OCI-LY7 (cell line): Measurements from ENCODE around the gene GLO1. TPM values are rescaled to one million over a fixed set of nuclear protein-coding genes. Genes with fewer than 3 reads are reported as not detected.

Source experiments
- BruUV-seq: library from RNA; stranded (reverse); fragments of 400-500 nt; replicated peaks from 2 replicates; lab custom pipeline; 2021; lab: Mats Ljungman, UMichigan
- CTCF ChIA-PET: fragments of 300-600 bp; sonication (Branson Sonifier 250); formaldehyde crosslinking; loops from one replicate; lab custom pipeline; 2022; ENCODE audit warnings: antibody characterized with exemption; ENCODE audit not compliant: unreplicated experiment; lab: Charles Lee
- POLR2A ChIA-PET: fragments of 300-600 bp; sonication (Branson Sonifier 250); formaldehyde crosslinking; loops from one replicate; lab custom pipeline; 2022; ENCODE audit warnings: antibody characterized with exemption; lab: Charles Lee
- DNase-seq: peaks from one replicate; pipeline ENCODE4 v3.0.0-alpha.2; 2015; ENCODE audit warnings: low spot score
- H2AFZ ChIP-seq: fragments of 200-600 bp; sonication (generic), shearing (Covaris generic); 2 replicates; pipeline ENCODE4 v1.6.1; 2014; ENCODE audit warnings: mild to moderate bottlenecking, antibody characterized with exemption, low read length, moderate library complexity
- H3K27ac ChIP-seq: fragments of 200-600 bp; sonication (generic); 2 replicates; pipeline ENCODE4 v1.5.1; 2014; ENCODE audit warnings: mixed run types, low read depth, mild to moderate bottlenecking, moderate library complexity, low read length, inconsistent platforms; ENCODE audit not compliant: poor library complexity, severe bottlenecking
- H3K36me3 ChIP-seq: fragments of 200-600 bp; sonication (generic); 2 replicates; pipeline ENCODE4 v1.6.1; 2014; ENCODE audit warnings: mild to moderate bottlenecking, antibody characterized with exemption, low read length, moderate library complexity, mixed read lengths; ENCODE audit not compliant: insufficient read depth
- H3K4me1 ChIP-seq: fragments of 200-600 bp; sonication (generic); 2 replicates; pipeline ENCODE4 v1.5.1; 2014; ENCODE audit warnings: mild to moderate bottlenecking, low read length; ENCODE audit not compliant: insufficient read depth, poor library complexity, severe bottlenecking
- H3K4me2 ChIP-seq: fragments of 200-600 bp; sonication (generic); 2 replicates; pipeline ENCODE4 v1.6.1; 2014; ENCODE audit warnings: mild to moderate bottlenecking, low read length
- H3K4me3 ChIP-seq: fragments of 200-600 bp; sonication (generic); 2 replicates; pipeline ENCODE4 v1.5.1; 2014; ENCODE audit warnings: mild to moderate bottlenecking, low read depth, low read length; ENCODE audit not compliant: poor library complexity, severe bottlenecking
- H3K79me2 ChIP-seq: fragments of 200-600 bp; sonication (generic); 2 replicates; pipeline ENCODE4 v1.6.1; 2016; ENCODE audit warnings: low read depth, mild to moderate bottlenecking, low read length, moderate library complexity, mixed read lengths; ENCODE audit not compliant: insufficient read depth
- H3K9me2 ChIP-seq: fragments of 200-600 bp; sonication (generic); 2 replicates; pipeline ENCODE4 v1.6.1; 2016; ENCODE audit warnings: mild to moderate bottlenecking, low read length, mixed read lengths; ENCODE audit not compliant: insufficient read depth
- H3K9me3 ChIP-seq: fragments of 200-600 bp; sonication (generic); 2 replicates; pipeline ENCODE4 v1.6.1; 2014; ENCODE audit warnings: mild to moderate bottlenecking, mixed run types, low read length, mixed read lengths
- H4K20me1 ChIP-seq: fragments of 200-600 bp; sonication (generic); 2 replicates; pipeline ENCODE4 v1.6.1; 2014; ENCODE audit warnings: mild to moderate bottlenecking, antibody characterized with exemption, low read length, moderate library complexity, mixed read lengths; ENCODE audit not compliant: insufficient read depth
- EZH2phosphoT487 ChIP-seq: fragments of 200-600 bp; sonication (generic); IDR thresholded peaks from 2 replicates; pipeline ENCODE4 v1.6.1; 2018; ENCODE audit warnings: low read depth, borderline replicate concordance, mild to moderate bottlenecking, mixed run types, antibody characterized with exemption, low read length, moderate library complexity, mixed read lengths
- intact Hi-C: fragments of 100-400 bp; cut with micrococcal nuclease; formaldehyde crosslinking; loops from one replicate; pipeline ENCODE4 v1.10.0; 2022; ENCODE audit not compliant: unreplicated experiment
- total RNA-seq, 2 experiments: library from RNA; depleted of rRNA in 1 of 2; stranded (reverse); fragments of >200 nt in 1 of 2; shearing (Covaris generic) in 1 of 2; gene quantifications; 2 replicates each; pipeline ENCODE4 v1.2.3, GENCODE V29; 2014 to 2022
- TF ChIP-seq, protein P1 (sequence below): fragments of 200-600 bp; sonication (generic); conservative IDR thresholded peaks from 2 replicates; pipeline ENCODE4 v1.5.1; 2014; ENCODE audit warnings: mild to moderate bottlenecking, antibody characterized with exemption, low read length, moderate library complexity, mixed read lengths

Gene GLO1
- total RNA-seq, 2 experiments from 2014 or later, result 92.2 to 93.2 TPM

DNA sequence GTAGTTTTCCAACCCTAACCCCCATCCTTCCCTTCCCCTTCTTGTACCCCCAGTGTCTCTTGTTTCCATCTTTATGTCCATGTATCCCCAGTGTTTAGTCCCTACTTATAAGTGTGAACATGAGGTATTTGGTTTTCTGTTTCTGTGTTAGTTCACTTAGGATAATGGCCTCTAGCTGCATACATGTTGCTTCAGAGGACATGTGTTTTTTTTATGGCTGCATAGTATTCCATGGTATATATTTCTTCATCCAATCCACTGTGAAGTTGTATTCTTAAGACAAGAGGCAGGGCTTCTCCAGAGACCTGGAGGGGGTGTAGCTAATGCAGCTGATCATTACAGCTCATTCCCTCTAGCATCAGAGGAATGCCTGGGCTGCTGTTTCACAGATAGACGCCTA lies 16.4 kb upstream of the GLO1 start:
- DNase-seq, result no peak
- no peaks in the 10 kb centered on the region for H3K36me3 ChIP-seq
- no peak overlapping the region for H3K4me3 ChIP-seq
- H3K9me3 ChIP-seq, result no peaks in the 10 kb centered on the region
- H3K4me1 ChIP-seq, result no peaks in the 10 kb centered on the region
- intact Hi-C loops, result no loop called here
- H3K27ac ChIP-seq, result no peak overlapping the region
- ChIA-PET CTCF (no interaction called here), POLR2A (no interaction called here)
- H3K79me2 ChIP-seq, result no peaks in the 10 kb centered on the region
- TF ChIP-seq EZH2phosphoT487, result no peak
- TF ChIP-seq, protein P1, sequence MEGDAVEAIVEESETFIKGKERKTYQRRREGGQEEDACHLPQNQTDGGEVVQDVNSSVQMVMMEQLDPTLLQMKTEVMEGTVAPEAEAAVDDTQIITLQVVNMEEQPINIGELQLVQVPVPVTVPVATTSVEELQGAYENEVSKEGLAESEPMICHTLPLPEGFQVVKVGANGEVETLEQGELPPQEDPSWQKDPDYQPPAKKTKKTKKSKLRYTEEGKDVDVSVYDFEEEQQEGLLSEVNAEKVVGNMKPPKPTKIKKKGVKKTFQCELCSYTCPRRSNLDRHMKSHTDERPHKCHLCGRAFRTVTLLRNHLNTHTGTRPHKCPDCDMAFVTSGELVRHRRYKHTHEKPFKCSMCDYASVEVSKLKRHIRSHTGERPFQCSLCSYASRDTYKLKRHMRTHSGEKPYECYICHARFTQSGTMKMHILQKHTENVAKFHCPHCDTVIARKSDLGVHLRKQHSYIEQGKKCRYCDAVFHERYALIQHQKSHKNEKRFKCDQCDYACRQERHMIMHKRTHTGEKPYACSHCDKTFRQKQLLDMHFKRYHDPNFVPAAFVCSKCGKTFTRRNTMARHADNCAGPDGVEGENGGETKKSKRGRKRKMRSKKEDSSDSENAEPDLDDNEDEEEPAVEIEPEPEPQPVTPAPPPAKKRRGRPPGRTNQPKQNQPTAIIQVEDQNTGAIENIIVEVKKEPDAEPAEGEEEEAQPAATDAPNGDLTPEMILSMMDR, result no peak
- BruUV-seq, result no TSS peak
- H2AFZ ChIP-seq, result no peak overlapping the region
- no peak overlapping the region for H3K4me2 ChIP-seq
- no peaks in the 10 kb centered on the region for H4K20me1 ChIP-seq
- H3K9me2 ChIP-seq, result no peaks in the 10 kb centered on the region

DNA sequence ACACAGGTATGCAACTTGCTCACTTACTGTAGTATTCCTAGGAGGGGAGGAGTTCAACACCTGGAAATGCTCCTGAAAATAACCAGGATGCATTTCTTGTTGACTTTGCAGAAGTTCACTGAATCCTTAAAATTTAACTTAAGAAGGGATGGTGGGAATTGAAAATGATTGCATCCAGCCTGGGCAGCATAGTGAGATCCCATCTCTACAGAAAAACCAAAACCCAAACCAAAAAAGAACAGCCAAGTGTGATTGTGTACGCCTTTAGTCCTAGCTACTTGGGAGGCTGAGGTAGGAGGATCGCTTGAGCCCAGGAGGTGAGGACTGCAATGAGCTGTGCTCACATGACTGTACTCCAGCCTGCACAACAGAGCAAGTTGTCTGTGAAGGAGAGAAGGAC lies 13.9 kb upstream of the GLO1 start:
- H3K9me3 ChIP-seq, result no peaks in the 10 kb centered on the region
- H2AFZ ChIP-seq, result no peak overlapping the region
- CTCF ChIA-PET, result no interaction called here
- TF ChIP-seq, protein P1, result no peak
- TF ChIP-seq EZH2phosphoT487, result no peak
- no peaks in the 10 kb centered on the region for H3K9me2 ChIP-seq
- no peak overlapping the region for H3K27ac ChIP-seq
- no peak for DNase-seq
- no peaks in the 10 kb centered on the region for H3K36me3 ChIP-seq
- no peaks in the 10 kb centered on the region for H3K4me1 ChIP-seq
- no peak overlapping the region for H3K4me3 ChIP-seq
- H4K20me1 ChIP-seq, result no peaks in the 10 kb centered on the region
- intact Hi-C loops, result no loop called here
- no peaks in the 10 kb centered on the region for H3K79me2 ChIP-seq
- H3K4me2 ChIP-seq, result no peak overlapping the region
- POLR2A ChIA-PET, result interaction anchor here (0.6 kb wide), 1 partner anchor 69 kb away, joined by 3 read pairs; no protein-coding TSS in a partner anchor
- BruUV-seq, result no TSS peak

DNA sequence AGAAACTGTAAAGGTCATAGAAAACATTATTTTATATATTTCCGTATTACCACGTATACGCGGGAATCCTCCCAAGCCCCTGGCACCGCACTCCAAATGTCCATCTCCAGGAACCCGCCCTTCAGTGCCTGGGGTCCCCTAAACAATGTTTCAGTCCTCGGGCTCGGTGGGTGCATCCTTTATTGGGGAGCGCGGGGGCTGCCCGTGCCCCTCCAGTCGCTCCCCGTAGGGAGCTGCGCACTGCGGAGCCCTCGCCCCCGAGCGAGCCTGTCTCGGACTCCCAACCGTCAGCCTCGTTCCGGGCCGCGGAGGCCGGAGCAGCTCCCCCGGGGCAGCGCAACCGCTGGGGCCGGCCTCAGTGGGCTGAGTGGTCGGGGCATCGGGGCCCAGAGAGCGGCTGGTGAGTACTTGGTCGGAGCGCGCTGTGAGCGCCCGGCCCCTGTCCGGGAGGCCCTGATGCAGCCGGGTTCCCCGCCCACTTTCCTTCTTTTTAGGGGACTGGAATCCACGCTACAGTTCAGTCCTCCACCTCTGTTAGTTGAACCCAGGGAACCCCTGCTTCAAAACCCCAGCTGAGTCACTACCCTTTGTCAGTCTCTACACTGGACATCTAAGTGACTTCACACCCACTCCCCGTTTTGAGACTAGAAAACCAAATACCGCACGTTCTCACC lies 12.2 kb upstream of the GLO1 start, which contains the start of gene DNAH8:
TSS of gene DNAH8 (plus strand) at position 296 of the 674 bp plus-strand sequence. CDS start 7,499 bp downstream, outside the sequence.
- ChIA-PET POLR2A (no interaction called here), CTCF (no interaction called here)
- no peaks in the 10 kb centered on the region for H3K36me3 ChIP-seq
- H3K4me3 ChIP-seq, result no peak within 1 kb of the TSS
- TF ChIP-seq EZH2phosphoT487, result no peak
- TF ChIP-seq, protein P1, result no peak
- H3K27ac ChIP-seq, result no peak within 1 kb of the TSS
- BruUV-seq, result no TSS peak
- no peaks in the 10 kb centered on the region for H3K4me1 ChIP-seq
- no peaks in the 10 kb centered on the region for H3K79me2 ChIP-seq
- no peak for DNase-seq
- H3K9me3 ChIP-seq, result no peaks in the 10 kb centered on the region
- no peaks in the 10 kb centered on the region for H3K9me2 ChIP-seq
- no peak within 1 kb of the TSS for H3K4me2 ChIP-seq
- H4K20me1 ChIP-seq, result no peaks in the 10 kb centered on the region
- H2AFZ ChIP-seq, result no peak within 1 kb of the TSS
- intact Hi-C loops, result no loop called here
